WTC11 (cell line): Measurements from ENCODE around the gene SYNGAP1. TPM values are rescaled to one million over a fixed set of nuclear protein-coding genes. Genes with fewer than 3 reads are reported as not detected.
A peak's percentile ranks its signal among the peaks of the same experiment; 100 is the strongest.

Source experiments
- ATAC-seq: fragments of 200-7000 bp; cut with Tn5 transposase; 2 replicates; pipeline ENCODE4 v1.10.0; 2021; ENCODE audit warnings: mild to moderate bottlenecking, moderate library complexity
- CTCF ChIA-PET: fragments of 300-600 bp; sonication (Branson Sonifier 250); formaldehyde crosslinking; loops from one replicate; lab custom pipeline; 2021; ENCODE audit warnings: antibody characterized with exemption; lab: Charles Lee
- POLR2A ChIA-PET: fragments of 350-600 bp; sonication (Branson Sonifier 250); formaldehyde crosslinking; loops from one replicate; lab custom pipeline; 2021; ENCODE audit warnings: antibody characterized with exemption; lab: Charles Lee
- DNase-seq: peaks from one replicate; pipeline ENCODE4 v3.0.0; 2021; ENCODE audit warnings: low spot score
- H3K27ac Mint-ChIP-seq: 2 replicates; pipeline ENCODE4 v1.8.0; 2021; ENCODE audit warnings: mixed read lengths
- H3K27me3 Mint-ChIP-seq: 2 replicates; pipeline ENCODE4 v1.8.0; 2021; ENCODE audit warnings: low read depth, mild to moderate bottlenecking, moderate library complexity, mixed read lengths
- H3K36me3 Mint-ChIP-seq: 2 replicates; pipeline ENCODE4 v1.8.0; 2021; ENCODE audit warnings: mixed read lengths
- H3K4me1 Mint-ChIP-seq: 2 replicates; pipeline ENCODE4 v1.8.0; 2022; ENCODE audit warnings: mixed read lengths
- H3K4me3 Mint-ChIP-seq: 2 replicates; pipeline ENCODE4 v1.8.0; 2021; ENCODE audit warnings: mild to moderate bottlenecking, moderate library complexity, mixed read lengths
- H3K9me3 Mint-ChIP-seq: 2 replicates; pipeline ENCODE4 v1.8.0; 2021; ENCODE audit warnings: mixed read lengths
- CBFB ChIP-seq: sonication (generic); formaldehyde crosslinking; IDR thresholded peaks from 2 replicates; pipeline ENCODE4 v1.8.1; 2022; ENCODE audit warnings: mild to moderate bottlenecking, low read depth, missing genetic modification reagents
- CREB1 ChIP-seq: sonication (generic); formaldehyde crosslinking; IDR thresholded peaks from 2 replicates; pipeline ENCODE4 v1.8.0; 2023; ENCODE audit warnings: mild to moderate bottlenecking, missing genetic modification reagents
- E2F4 ChIP-seq: sonication (generic); formaldehyde crosslinking; IDR thresholded peaks from 2 replicates; pipeline ENCODE4 v1.8.1; 2022; ENCODE audit warnings: low read depth, mild to moderate bottlenecking, moderate library complexity, missing genetic modification reagents, borderline replicate concordance
- ERG ChIP-seq: fragments of 250-450 bp; sonication (Bioruptor Pico); IDR thresholded peaks from 2 replicates; pipeline ENCODE4 v1.8.0; 2021; ENCODE audit warnings: mild to moderate bottlenecking
- FOXJ3 ChIP-seq: sonication (generic); formaldehyde crosslinking; IDR thresholded peaks from 2 replicates; pipeline ENCODE4 v1.9.0; 2021; ENCODE audit warnings: missing genetic modification reagents, mild to moderate bottlenecking, borderline replicate concordance
- FOXK1 ChIP-seq: sonication (generic); formaldehyde crosslinking; IDR thresholded peaks from 2 replicates; pipeline ENCODE4 v1.8.0; 2022; ENCODE audit warnings: mild to moderate bottlenecking, moderate library complexity, missing genetic modification reagents
- FOXP1 ChIP-seq: sonication (generic); formaldehyde crosslinking; IDR thresholded peaks from 2 replicates; pipeline ENCODE4 v1.8.0; 2022; ENCODE audit warnings: missing genetic modification reagents, mild to moderate bottlenecking, moderate library complexity, borderline replicate concordance
- GTF2I ChIP-seq: fragments of 250-450 bp; sonication (Bioruptor Pico); conservative IDR thresholded peaks from 2 replicates; pipeline ENCODE4 v1.4.0; 2021; ENCODE audit warnings: mild to moderate bottlenecking
- HMGA2 ChIP-seq: fragments of 250-450 bp; sonication (Bioruptor Pico); IDR thresholded peaks from 2 replicates; pipeline ENCODE4 v1.4.0; 2021; ENCODE audit warnings: mild to moderate bottlenecking, moderate library complexity
- IRF2 ChIP-seq: sonication (generic); formaldehyde crosslinking; IDR thresholded peaks from 2 replicates; pipeline ENCODE4 v1.8.0; 2022; ENCODE audit warnings: low read depth, missing genetic modification reagents, borderline replicate concordance
- JAZF1 ChIP-seq: fragments of 250-450 bp; sonication (Bioruptor Pico); IDR thresholded peaks from 2 replicates; pipeline ENCODE4 v1.9.0; 2021; ENCODE audit warnings: moderate library complexity, mild to moderate bottlenecking, inconsistent platforms
- NFE2L1 ChIP-seq: sonication (generic); formaldehyde crosslinking; IDR thresholded peaks from 2 replicates; pipeline ENCODE4 v1.8.1; 2023; ENCODE audit warnings: missing genetic modification reagents
- OVOL2 ChIP-seq: fragments of 250-450 bp; sonication (Bioruptor Pico); IDR thresholded peaks from 2 replicates; pipeline ENCODE4 v1.9.0; 2021; ENCODE audit warnings: mild to moderate bottlenecking, borderline replicate concordance
- RORB ChIP-seq: fragments of 250-450 bp; sonication (Bioruptor Pico); IDR thresholded peaks from 2 replicates; pipeline ENCODE4 v1.9.0; 2021; ENCODE audit warnings: mild to moderate bottlenecking
- SMAD4 ChIP-seq: sonication (generic); formaldehyde crosslinking; IDR thresholded peaks from 2 replicates; pipeline ENCODE4 v1.8.0; 2022; ENCODE audit warnings: mild to moderate bottlenecking, missing genetic modification reagents
- SOX15 ChIP-seq: fragments of 250-450 bp; sonication (Bioruptor Pico); IDR thresholded peaks from 2 replicates; pipeline ENCODE4 v1.9.0; 2021; ENCODE audit warnings: mild to moderate bottlenecking
- TEAD1 ChIP-seq: sonication (generic); formaldehyde crosslinking; IDR thresholded peaks from 2 replicates; pipeline ENCODE4 v1.8.0; 2022; ENCODE audit warnings: mild to moderate bottlenecking, missing genetic modification reagents
- TP53 ChIP-seq: sonication (generic); formaldehyde crosslinking; IDR thresholded peaks from 2 replicates; pipeline ENCODE4 v1.8.1; 2023; ENCODE audit warnings: mild to moderate bottlenecking, missing genetic modification reagents
- USF1 ChIP-seq: sonication (generic); formaldehyde crosslinking; IDR thresholded peaks from 2 replicates; pipeline ENCODE4 v1.8.0; 2022; ENCODE audit warnings: mild to moderate bottlenecking, missing genetic modification reagents
- ZBTB21 ChIP-seq: sonication (generic); formaldehyde crosslinking; IDR thresholded peaks from 2 replicates; pipeline ENCODE4 v1.8.1; 2023; ENCODE audit warnings: mild to moderate bottlenecking, missing genetic modification reagents, borderline replicate concordance
- ZNF121 ChIP-seq: sonication (generic); formaldehyde crosslinking; IDR thresholded peaks from 2 replicates; pipeline ENCODE4 v1.8.0; 2023; ENCODE audit warnings: missing genetic modification reagents
- ZNF138 ChIP-seq: sonication (generic); formaldehyde crosslinking; conservative IDR thresholded peaks from 2 replicates; pipeline ENCODE4 v1.8.1; 2022; ENCODE audit warnings: mild to moderate bottlenecking, moderate library complexity, missing genetic modification reagents
- total RNA-seq: library from RNA; stranded (reverse); gene quantifications from 3 replicates; pipeline ENCODE4 v1.2.3, GENCODE V29; 2021
- TF ChIP-seq, protein P1 (sequence below): sonication (generic); formaldehyde crosslinking; conservative IDR thresholded peaks from 2 replicates; pipeline ENCODE4 v1.8.1; 2023; ENCODE audit warnings: mild to moderate bottlenecking, low read depth, missing genetic modification reagents, moderate library complexity
- TF ChIP-seq, protein P2 (sequence below): sonication (generic); formaldehyde crosslinking; IDR thresholded peaks from 2 replicates; pipeline ENCODE4 v1.8.1; 2023; ENCODE audit warnings: mild to moderate bottlenecking, missing genetic modification reagents, moderate library complexity

SYNGAP1 gene
- total RNA-seq, 1 experiment from 2014 or later, result 139 TPM

- ChIA-PET CTCF (no interaction called here), POLR2A (no interaction called here)
- H3K27ac Mint-ChIP-seq, result no peak overlapping the region
- H3K4me3 Mint-ChIP-seq, result no peak overlapping the region
- peaks cover 12% of the 10 kb centered on the region for H3K4me1 Mint-ChIP-seq
- DNase-seq (no peak), ATAC-seq (no peak)
- TF ChIP-seq FOXJ3 (no peak), SMAD4 (no peak), TP53 (no peak), OVOL2 (CRISPR knock-in tag) (no peak), RORB (CRISPR knock-in tag) (no peak), SOX15 (CRISPR knock-in tag) (no peak), CREB1 (CRISPR knock-in tag) (no peak), JAZF1 (CRISPR knock-in tag) (no peak), ERG (CRISPR knock-in tag) (no peak), CBFB (CRISPR knock-in tag) (no peak), IRF2 (CRISPR knock-in tag) (no peak), FOXK1 (no peak), ZBTB21 (CRISPR knock-in tag) (no peak), E2F4 (CRISPR knock-in tag) (no peak), TEAD1 (CRISPR knock-in tag) (no peak), FOXP1 (CRISPR knock-in tag) (no peak)
- TF ChIP-seq, protein P1, sequence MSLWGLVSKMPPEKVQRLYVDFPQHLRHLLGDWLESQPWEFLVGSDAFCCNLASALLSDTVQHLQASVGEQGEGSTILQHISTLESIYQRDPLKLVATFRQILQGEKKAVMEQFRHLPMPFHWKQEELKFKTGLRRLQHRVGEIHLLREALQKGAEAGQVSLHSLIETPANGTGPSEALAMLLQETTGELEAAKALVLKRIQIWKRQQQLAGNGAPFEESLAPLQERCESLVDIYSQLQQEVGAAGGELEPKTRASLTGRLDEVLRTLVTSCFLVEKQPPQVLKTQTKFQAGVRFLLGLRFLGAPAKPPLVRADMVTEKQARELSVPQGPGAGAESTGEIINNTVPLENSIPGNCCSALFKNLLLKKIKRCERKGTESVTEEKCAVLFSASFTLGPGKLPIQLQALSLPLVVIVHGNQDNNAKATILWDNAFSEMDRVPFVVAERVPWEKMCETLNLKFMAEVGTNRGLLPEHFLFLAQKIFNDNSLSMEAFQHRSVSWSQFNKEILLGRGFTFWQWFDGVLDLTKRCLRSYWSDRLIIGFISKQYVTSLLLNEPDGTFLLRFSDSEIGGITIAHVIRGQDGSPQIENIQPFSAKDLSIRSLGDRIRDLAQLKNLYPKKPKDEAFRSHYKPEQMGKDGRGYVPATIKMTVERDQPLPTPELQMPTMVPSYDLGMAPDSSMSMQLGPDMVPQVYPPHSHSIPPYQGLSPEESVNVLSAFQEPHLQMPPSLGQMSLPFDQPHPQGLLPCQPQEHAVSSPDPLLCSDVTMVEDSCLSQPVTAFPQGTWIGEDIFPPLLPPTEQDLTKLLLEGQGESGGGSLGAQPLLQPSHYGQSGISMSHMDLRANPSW (CRISPR knock-in tag), result no peak
- no peaks in the 10 kb centered on the region for H3K27me3 Mint-ChIP-seq
- peaks cover 51% of the 10 kb centered on the region for H3K36me3 Mint-ChIP-seq
- H3K9me3 Mint-ChIP-seq, result no peaks in the 10 kb centered on the region
These were observed 12.6 kb upstream of the SYNGAP1 start for GRCh38 chr6:33407132-33407718.

DNA sequence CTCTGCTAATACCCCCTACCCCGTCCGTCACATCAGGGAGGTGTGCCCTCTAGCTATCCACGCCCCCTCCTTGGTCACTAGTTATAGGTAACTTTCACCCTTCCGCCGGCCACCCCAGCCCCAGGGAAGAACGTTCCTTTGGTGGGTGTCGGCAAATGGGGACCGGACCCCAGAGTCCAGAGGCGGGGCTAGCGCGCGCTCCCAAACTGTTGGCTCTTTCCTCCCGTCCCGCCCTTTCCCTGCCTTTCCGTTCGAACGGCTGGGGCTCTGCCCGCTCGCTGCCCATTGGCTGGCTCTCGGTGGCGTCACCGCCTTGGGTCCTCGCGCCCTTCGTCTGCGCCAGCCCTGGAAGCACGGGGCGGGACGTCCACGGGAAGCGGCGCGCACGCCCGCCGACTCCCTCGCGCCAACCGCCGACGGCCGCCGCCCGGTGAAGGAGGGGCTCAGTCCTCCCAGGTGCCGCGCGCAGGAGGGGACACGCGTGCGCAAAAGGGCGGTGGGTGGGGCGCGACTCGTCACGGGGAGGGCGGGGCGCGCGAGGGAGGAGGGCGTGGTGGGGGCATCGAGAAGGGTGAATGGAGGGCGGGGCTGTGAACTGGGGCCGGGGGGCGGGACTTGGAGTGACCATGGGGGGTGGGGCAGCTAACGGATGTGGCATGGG is 9.7 kb upstream of the SYNGAP1 start:
- peak overlapping the region; percentile 98 for H3K27ac Mint-ChIP-seq
- peaks cover 21% of the 10 kb centered on the region for H3K4me1 Mint-ChIP-seq
- H3K9me3 Mint-ChIP-seq, result no peaks in the 10 kb centered on the region
- ATAC-seq (peak; percentile 91), DNase-seq (peak; percentile 98)
- ChIA-PET CTCF (interaction anchor here (0.6 to 2.1 kb wide), 10 partner anchors 9 to 1547 kb away, joined by 3 to 17 read pairs (median 4); partner anchors contain the start of genes B3GALT4, NEU1, SYNGAP1 and ZBTB22), POLR2A (interaction anchor here (0.6 to 1.8 kb wide), 8 partner anchors 14 to 219 kb away, joined by 3 to 10 read pairs (median 4); partner anchors contain the start of gene ZBTB22)
- H3K27me3 Mint-ChIP-seq, result no peaks in the 10 kb centered on the region
- H3K4me3 Mint-ChIP-seq, result peak overlapping the region; percentile 83
- peaks cover 52% of the 10 kb centered on the region for H3K36me3 Mint-ChIP-seq
- TF ChIP-seq HMGA2, result no peak
- TF ChIP-seq, protein P2, sequence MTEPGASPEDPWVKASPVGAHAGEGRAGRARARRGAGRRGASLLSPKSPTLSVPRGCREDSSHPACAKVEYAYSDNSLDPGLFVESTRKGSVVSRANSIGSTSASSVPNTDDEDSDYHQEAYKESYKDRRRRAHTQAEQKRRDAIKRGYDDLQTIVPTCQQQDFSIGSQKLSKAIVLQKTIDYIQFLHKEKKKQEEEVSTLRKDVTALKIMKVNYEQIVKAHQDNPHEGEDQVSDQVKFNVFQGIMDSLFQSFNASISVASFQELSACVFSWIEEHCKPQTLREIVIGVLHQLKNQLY (CRISPR knock-in tag), result no peak
- TF ChIP-seq GTF2I (CRISPR knock-in tag), result no peak
- no peak for TF ChIP-seq JAZF1 (CRISPR knock-in tag)
- peak; percentile 14; the same call in 1 of the 2 replicates for TF ChIP-seq ZNF121 (CRISPR knock-in tag)
- TF ChIP-seq USF1 (CRISPR knock-in tag), result peak; percentile 67
- TF ChIP-seq E2F4 (CRISPR knock-in tag), result peak; percentile 48; the same call in 1 of the 2 replicates
- TF ChIP-seq ZBTB21 (CRISPR knock-in tag), result peak; percentile 94
- TF ChIP-seq NFE2L1 (CRISPR knock-in tag), result no peak; the same call in 1 of the 2 replicates
- TF ChIP-seq ZNF138 (CRISPR knock-in tag), result no peak; the same call in 1 of the 2 replicates
